Esophagus muscularis mucosa (tissue), 4 donors: ENCODE measurements around the gene RLN2.

ENCODE experiments used
- CTCF ChIP-seq, 3 experiments: fragments of 200-600 bp in 2 of 3; fragments of 450-650 bp in 1 of 3; sonication (generic) in 2 of 3; IDR thresholded peaks; one replicate each; pipeline ENCODE4 v1.5.1; 2017 to 2019; ENCODE audit warnings: antibody characterized with exemption in 3 of 3, mild to moderate bottlenecking in 2 of 3, moderate library complexity in 1 of 3
- EP300 ChIP-seq: sonication (generic); formaldehyde crosslinking; IDR thresholded peaks from one replicate; pipeline ENCODE4 v1.6.1; 2017; ENCODE audit warnings: antibody characterized with exemption
- POLR2A ChIP-seq: fragments of 450-650 bp; IDR thresholded peaks from one replicate; pipeline ENCODE4 v1.6.1; 2017; ENCODE audit warnings: antibody characterized with exemption, moderate library complexity, mild to moderate bottlenecking, low read depth

- TF ChIP-seq CTCF (IDR thresholded peaks at IDR 0.05) (no peak), POLR2A (no peak), EP300 (no peak)
These were observed 38.6 kb downstream of the RLN2 start for GRCh38 chr9:5265939-5266338.
